Lower leg skin (tissue), 4 donors: ENCODE measurements around the gene NOS1. TPM values are rescaled to one million over a fixed set of nuclear protein-coding genes. Genes with fewer than 3 reads are reported as not detected.

Experiments used
- DNase-seq, 2 donors: peaks; one replicate each; pipeline ENCODE4 v3.0.0-alpha.2; 2019; ENCODE audit warnings: low spot score in 2 of 2
- H3K4me3 ChIP-seq: fragments of 200-600 bp; sonication (generic); 2 replicates; pipeline ENCODE4 v1.5.1; 2017; ENCODE audit warnings: mild to moderate bottlenecking, low read depth; ENCODE audit not compliant: poor library complexity, severe bottlenecking
- CTCF ChIP-seq, 3 donors: fragments of 450-650 bp; IDR thresholded peaks; one replicate each; pipeline ENCODE4 v1.5.1; 2016; ENCODE audit warnings: antibody characterized with exemption in 3 of 3, mild to moderate bottlenecking in 3 of 3, moderate library complexity in 2 of 3
- POLR2A ChIP-seq, 2 donors: fragments of 450-650 bp; IDR thresholded peaks; one replicate each; pipeline ENCODE4 v1.6.1; 2016 to 2017; ENCODE audit warnings: antibody characterized with exemption in 2 of 2, mild to moderate bottlenecking in 1 of 2, moderate library complexity in 1 of 2
- WGBS, 2 donors: methylation state at CpG; one replicate each; pipeline ENCODE4 v1.1.5; 2018; 5-methylcytosine and 5-hydroxymethylcytosine counted together
- intact Hi-C: fragments of 100-400 bp; cut with DNase I; formaldehyde crosslinking; loops from one replicate; pipeline ENCODE4 v1.15.0; 2023; ENCODE audit warnings: low total_unique reads
- total RNA-seq, 4 donors: library from RNA; depleted of rRNA; stranded (reverse); fragments of >200 nt; gene quantifications; one replicate each; pipeline ENCODE4 v1.1.0, GENCODE V29; 2016

NOS1 gene
- total RNA-seq, 4 donors from 2014 or later: 5.4 to 10.2 (median 7.2) TPM

DNA sequence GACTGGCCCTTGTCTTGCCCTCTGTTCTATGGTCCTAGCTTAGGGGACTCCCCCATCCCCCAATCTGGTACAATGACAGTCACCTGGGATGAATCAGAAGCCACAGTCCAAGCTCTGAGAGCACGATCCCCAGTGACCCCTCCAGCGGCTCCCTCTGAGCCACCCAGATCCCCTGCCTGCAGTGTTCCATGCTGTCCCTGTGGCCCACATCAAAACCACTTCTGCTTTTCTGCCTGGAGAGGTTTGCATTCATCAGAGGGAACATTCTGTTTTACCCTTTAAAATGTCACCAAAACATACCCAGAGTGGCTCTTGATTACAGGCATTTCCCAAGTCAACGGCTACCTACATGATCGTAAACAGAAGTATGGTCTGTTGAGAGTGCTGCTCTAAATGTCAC lies 47.5 kb downstream of the NOS1 start:
- no peak overlapping the region for H3K4me3 ChIP-seq
- 52 to 56% methylated on average over 4 of the region's 4 CpGs for WGBS, 2 donors
- TF ChIP-seq POLR2A (IDR thresholded peaks at IDR 0.05) (no peak), CTCF (IDR thresholded peaks at IDR 0.05) (no peak)
- DNase-seq: no peak
- intact Hi-C loops: no loop called here

GRCh38 chr12:117312770-117313169 lies 48.7 kb downstream of the NOS1 start:
- H3K4me3 ChIP-seq: no peak overlapping the region
- TF ChIP-seq POLR2A (IDR thresholded peaks at IDR 0.05): no peak
- no peak for TF ChIP-seq CTCF (IDR thresholded peaks at IDR 0.05)
- 84 to 90% methylated on average over 2 of the region's 3 CpGs for WGBS, 2 donors
- no peak for DNase-seq
- intact Hi-C loops: no loop called here

- TF ChIP-seq POLR2A (IDR thresholded peaks at IDR 0.05) (no peak), CTCF (IDR thresholded peaks at IDR 0.05) (no peak)
- H3K4me3 ChIP-seq: no peak overlapping the region
- intact Hi-C loops: no loop called here
- WGBS, 2 donors: 72 to 88% methylated on average over 11 of the region's 11 CpGs
- DNase-seq: no peak
These were observed 52.0 kb downstream of the NOS1 start for GRCh38 chr12:117309276-117309925.

- 67 to 68% methylated on average over 4 of the region's 4 CpGs for WGBS, 2 donors
- DNase-seq: no peak
- intact Hi-C loops: no loop called here
- H3K4me3 ChIP-seq: no peak overlapping the region
- TF ChIP-seq POLR2A (IDR thresholded peaks at IDR 0.05) (no peak), CTCF (IDR thresholded peaks at IDR 0.05) (no peak)
These were observed 61.3 kb downstream of the NOS1 start for GRCh38 chr12:117300174-117300573.

- DNase-seq: no peak
- no peak for TF ChIP-seq POLR2A (IDR thresholded peaks at IDR 0.05)
- no peak for TF ChIP-seq CTCF (IDR thresholded peaks at IDR 0.05)
- intact Hi-C loops: no loop called here
These were observed 62.7 kb downstream of the NOS1 start for GRCh38 chr12:117298648-117299225.

GRCh38 chr12:117298191-117298590 lies 63.2 kb downstream of the NOS1 start:
- intact Hi-C loops: no loop called here
- DNase-seq: no peak
- H3K4me3 ChIP-seq: no peak overlapping the region
- TF ChIP-seq POLR2A (IDR thresholded peaks at IDR 0.05): no peak
- no peak for TF ChIP-seq CTCF (IDR thresholded peaks at IDR 0.05)
- 94 to 98% methylated on average over 4 to 7 of the region's 7 CpGs for WGBS, 2 donors

More at GRCh38 chr12:117298648-117299225, 62.7 kb downstream of the NOS1 start:
- no peak overlapping the region for H3K4me3 ChIP-seq
- WGBS, 2 donors: 58 to 73% methylated on average over 10 to 11 of the region's 11 CpGs
